Cardiac septum (tissue), 1 donor: ENCODE results near the gene CLIP1. TPM values are rescaled to one million over a fixed set of nuclear protein-coding genes. Genes with fewer than 3 reads are reported as not detected.
A peak's percentile ranks its signal among the peaks of the same experiment; 100 is the strongest.
"Not testable (repeated sequence)": the region's sequence is repeated elsewhere in the genome, so short reads cannot be mapped to it uniquely, and the experiment has no call there.

Experiments
- DNase-seq: peaks from one replicate; pipeline ENCODE4 v3.0.0-alpha.2; 2020; ENCODE audit warnings: low spot score
- intact Hi-C: fragments of 100-400 bp; cut with DNase I; formaldehyde crosslinking; loops from one replicate; pipeline ENCODE4 v1.14.0; 2022
- long read RNA-seq: library from polyadenylated mRNA; unstranded; transcript quantifications from one replicate; pipeline ENCODE4 v2.0.0, GENCODE V29; 2021
- total RNA-seq: library from RNA; stranded (reverse); fragmentation: NEBNext Ultra II Directional; extraction: Animal tissue kit (Norgen Biotek cat#: 25700); gene quantifications from one replicate; pipeline ENCODE4 v1.2.1, GENCODE V29; 2021
- donor health status: DM: no; HTN: no; CAD: no.

The CLIP1 gene
- total RNA-seq = 107 TPM
- long read RNA-seq, full-length matches to known transcripts = 6 of 103 reads
- long read RNA-seq, partial matches to known transcripts = 70 of 103 reads
- long read RNA-seq, other reads (novel, unspliced or antisense) = 27 of 103 reads

DNA sequence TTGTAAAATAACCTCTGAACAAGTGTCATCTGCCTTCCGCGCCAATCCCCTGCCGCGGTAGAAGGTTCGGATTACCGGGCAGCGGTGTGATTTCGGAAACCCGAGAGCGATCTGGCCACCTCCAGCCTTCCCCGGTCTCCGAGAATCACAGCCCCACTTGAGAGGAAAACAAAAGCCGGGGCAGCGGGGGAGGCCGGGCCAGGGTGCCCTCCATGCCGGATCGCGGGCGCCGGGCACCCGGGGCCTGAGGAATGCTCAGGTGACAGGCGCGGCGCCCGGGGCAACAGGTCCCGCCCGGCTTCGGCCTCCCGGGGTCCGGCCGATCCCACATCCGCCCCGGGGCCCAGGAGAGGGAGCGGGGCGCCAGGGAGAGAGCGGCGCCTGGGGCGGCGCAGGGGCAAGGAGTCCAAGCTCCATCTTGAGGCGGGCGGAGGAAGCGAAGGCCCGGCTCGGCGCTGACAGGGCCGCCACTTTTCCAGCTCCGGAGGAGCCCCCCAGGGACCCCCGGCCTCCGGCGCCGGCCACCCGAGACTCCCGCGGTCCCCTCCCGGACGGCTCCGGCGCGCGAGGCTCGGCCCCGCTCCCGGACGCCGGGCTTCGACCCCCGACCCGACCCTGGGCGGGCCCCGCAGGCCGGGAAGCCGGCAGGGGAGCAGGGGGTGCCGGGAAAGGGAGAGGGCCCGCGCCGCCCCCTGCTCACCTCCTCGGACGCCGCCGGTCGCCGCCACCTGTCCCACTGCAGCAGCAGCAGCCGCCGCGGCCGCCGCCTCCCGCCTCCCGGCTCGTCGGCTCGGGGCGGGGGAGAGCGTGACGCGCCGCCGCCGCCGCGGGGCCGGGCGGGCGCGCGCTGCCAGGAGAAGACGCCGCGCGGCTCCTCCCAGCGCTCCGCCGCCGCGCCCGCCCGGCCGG, at the start of gene CLIP1:
TSS of gene CLIP1 (minus strand) at position 849 of the 909 bp plus-strand sequence. CDS start 42,217 bp downstream, outside the sequence.
- peak; percentile 88 for DNase-seq
- intact Hi-C loops = loop anchor here (2.0 kb wide), 1 partner anchor 21 kb away; no protein-coding TSS in a partner anchor

- intact Hi-C loops = loop anchor here (1.0 kb wide), 1 partner anchor 72 kb away; no protein-coding TSS in a partner anchor
Measured at GRCh38 chr12:122471324-122472226, 49.1 kb upstream of the CLIP1 start.

GRCh38 chr12:122470576-122470975, 48.1 kb upstream of the CLIP1 start:
- intact Hi-C loops, DNase-seq: not testable (repeated sequence)

More at GRCh38 chr12:122471324-122472226, 49.1 kb upstream of the CLIP1 start:
- DNase-seq = no peak

GRCh38 chr12:122469856-122470255, 47.4 kb upstream of the CLIP1 start:
- intact Hi-C loops, DNase-seq: not testable (repeated sequence)

DNA sequence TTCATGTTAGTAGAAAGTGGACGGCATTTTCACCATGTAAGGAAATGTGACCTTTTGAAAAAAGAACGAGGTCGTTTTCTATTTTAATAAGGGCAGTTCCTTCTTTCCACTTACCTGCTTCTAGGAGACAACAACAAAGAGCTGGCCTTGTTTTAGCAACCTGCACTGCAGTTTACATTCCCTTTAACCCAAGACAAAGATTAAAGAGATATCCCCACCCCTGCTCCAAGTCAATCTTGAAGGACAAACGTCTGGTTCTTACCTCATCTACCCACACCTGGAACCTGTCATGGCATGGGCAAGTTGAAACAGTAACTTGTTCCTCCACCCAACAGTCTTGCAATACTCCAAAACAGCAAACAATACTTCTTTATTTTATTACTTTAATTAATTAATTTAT, 45.5 kb upstream of the CLIP1 start:
- intact Hi-C loops = no loop called here
- no peak for DNase-seq

- DNase-seq, intact Hi-C loops: not testable (repeated sequence)
Measured at GRCh38 chr12:122464317-122465042, 42.0 kb upstream of the CLIP1 start.

DNA sequence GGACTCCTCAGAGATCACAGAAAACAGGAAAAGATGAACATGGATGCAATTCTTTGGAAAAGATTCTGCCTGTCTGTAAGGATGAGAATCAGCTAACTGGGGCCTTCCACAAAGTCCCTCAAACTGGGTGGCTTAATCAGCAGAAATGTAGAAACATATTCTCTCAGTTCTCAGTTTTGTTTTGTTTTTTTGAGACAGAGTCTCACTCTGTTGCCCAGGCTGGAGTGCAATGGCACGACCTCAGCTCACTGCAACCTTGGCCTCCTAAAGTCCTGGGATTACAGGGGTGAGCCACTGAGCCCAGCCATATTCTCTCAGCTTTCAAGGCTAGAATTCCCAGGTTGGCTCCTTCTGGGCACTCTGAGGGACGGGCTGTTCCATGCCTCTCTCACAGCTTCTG, 38.2 kb upstream of the CLIP1 start:
- intact Hi-C loops = no loop called here

GRCh38 chr12:122460061-122460460, 37.6 kb upstream of the CLIP1 start:
- intact Hi-C loops = no loop called here
- no peak for DNase-seq

More for the DNA sequence above, 38.2 kb upstream of the CLIP1 start:
- no peak for DNase-seq

DNA sequence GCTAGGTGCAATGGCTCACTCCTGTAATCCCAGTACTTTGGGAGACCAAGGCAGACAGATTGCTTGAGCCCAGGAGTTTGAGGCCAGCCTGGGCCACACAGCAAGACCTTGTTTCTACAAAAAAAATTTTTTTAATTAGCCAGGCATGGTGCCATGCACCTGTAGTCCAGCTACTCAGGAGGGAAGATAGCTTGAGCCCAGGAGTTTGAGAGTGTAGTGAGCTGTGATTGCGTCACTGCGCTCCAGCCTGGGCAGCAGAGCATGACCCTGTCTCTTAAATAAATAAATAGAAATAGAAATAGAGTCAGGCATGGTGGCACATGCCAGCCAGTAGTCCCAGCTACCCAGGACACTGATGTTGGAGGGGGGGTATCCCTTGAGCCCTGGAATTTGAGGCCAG, 36.7 kb upstream of the CLIP1 start:
- intact Hi-C loops = no loop called here
- no peak for DNase-seq

DNA sequence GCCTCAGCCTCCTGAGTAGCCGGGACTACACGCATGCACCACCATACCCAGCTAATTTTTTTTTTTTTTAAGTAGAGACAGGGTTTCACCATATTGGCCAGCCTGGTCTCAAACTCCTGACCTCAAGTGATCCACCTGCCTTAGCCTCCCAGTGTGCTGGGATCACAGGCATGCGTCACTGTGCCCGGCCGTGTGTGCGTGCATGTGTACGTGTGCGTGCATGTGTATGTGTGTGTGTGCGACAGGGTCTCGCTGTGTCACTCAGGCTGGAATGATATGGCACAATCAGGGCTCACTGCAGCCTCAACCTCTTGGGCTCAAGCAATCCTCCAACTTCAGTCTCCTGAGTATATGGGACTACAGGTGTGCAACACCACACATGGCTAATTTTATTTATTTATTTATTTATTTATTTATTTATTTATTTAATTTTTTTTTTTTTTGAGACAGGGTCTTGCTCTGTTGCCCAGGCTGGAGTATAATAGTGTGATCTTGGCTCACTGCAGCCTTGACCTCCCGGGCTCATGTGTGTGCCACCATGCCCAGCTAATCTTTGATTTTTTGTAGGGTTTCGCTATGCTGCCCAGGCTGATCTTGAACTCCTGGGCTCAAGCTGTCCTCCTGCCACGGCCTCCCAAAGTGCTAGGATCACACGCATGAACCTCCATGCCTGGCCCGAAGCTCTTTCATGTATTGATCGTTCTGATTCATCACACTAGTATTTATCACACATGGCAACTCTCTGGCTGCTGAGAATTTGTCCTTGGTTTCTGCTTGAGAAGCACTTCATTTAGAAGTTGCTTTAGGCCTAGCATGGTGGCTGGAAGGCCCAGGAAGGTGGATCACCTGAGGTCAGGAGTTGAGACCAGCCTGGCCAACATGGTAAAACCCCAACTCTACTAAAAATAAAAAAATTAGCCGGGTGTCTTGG, 35.9 kb upstream of the CLIP1 start:
- no peak for DNase-seq

DNA sequence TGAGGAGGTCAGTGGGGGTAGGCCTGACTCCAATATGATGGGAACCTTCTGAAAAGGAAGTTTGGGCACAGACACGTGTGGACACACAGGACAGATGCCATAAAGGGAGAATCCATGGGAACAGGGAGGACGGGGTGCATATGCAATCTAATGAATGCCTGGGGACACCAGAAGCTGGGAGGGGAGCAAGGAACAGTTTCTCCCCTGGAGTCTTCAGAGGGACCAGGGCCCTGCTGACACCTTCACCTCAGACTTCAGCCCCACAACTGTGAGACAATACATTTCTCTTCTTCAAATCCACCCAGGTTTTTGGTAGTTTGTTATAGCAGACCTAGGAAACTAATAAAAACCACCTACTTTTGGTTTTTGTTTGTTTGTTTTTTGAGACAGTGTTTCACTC, 35.2 kb upstream of the CLIP1 start:
- intact Hi-C loops = no loop called here
- no peak for DNase-seq

More for the DNA sequence above, 35.9 kb upstream of the CLIP1 start:
- intact Hi-C loops = no loop called here

DNA sequence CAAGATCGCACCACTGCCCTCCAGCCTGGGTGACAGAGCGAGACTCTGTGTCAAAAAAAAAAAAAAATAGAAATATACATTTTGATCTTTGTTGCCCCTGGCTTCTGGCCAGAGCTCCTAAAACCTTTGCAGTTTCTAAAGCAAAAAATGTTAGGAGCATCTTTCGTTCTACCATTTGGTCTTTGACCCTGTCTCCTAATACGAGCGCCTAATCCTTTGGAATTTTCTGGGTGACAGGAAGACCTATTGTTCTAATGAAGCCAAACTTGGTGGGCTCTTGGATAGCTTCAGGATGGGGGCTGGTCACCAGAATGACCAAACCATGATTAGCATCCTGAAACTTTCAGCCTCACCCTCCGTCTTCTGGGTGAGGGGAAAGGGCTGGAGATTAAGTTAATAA, 32.3 kb upstream of the CLIP1 start:
- intact Hi-C loops = no loop called here

GRCh38 chr12:122454250-122454721, 31.8 kb upstream of the CLIP1 start:
- intact Hi-C loops = no loop called here
- no peak for DNase-seq

More for the DNA sequence above, 32.3 kb upstream of the CLIP1 start:
- no peak for DNase-seq

DNA sequence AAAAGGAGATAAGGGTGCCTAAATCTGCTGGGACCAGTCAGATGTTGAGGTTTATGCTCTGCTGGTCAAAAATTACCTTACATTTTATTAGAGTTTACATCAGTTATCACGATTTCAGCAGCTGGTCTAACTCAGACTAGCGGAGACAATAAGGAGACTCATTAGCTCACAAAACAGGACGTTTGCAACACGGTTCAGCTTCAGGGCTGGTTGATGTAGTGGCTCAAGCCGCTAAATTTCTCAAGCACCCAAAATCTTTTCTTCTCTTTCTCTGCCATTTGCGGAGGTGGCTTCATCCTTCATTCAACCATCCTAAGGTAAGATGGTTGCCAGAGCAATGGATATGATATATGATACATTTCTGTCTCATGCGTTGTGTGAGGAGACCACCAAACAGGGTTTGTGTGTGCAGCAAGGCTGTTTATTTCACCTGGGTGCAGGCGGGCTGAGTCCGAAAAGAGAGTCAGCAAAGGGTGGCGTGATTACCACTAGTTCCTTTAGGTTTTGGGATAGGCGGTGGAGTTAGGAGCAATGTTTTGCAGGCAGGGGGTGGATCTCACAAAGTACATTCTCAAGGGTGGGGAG, 30.3 kb upstream of the CLIP1 start:
- intact Hi-C loops = no loop called here

GRCh38 chr12:122449317-122449716, 26.8 kb upstream of the CLIP1 start:
- intact Hi-C loops = no loop called here
- DNase-seq = no peak

More for the DNA sequence above, 30.3 kb upstream of the CLIP1 start:
- no peak for DNase-seq

- intact Hi-C loops, DNase-seq: not testable (repeated sequence)
Measured at GRCh38 chr12:122447825-122448224, 25.4 kb upstream of the CLIP1 start.

GRCh38 chr12:122446390-122446789, 23.9 kb upstream of the CLIP1 start:
- DNase-seq, intact Hi-C loops: not testable (repeated sequence)
